HG02885 (cell line): Measurements from ENCODE around the gene GLI3.

Experiments
- ATAC-seq: cut with Tn5 transposase; IDR thresholded peaks from one replicate; pipeline ENCODE4 v1.9.1; 2021; ENCODE audit warnings: mild to moderate bottlenecking; ENCODE audit not compliant: unreplicated experiment, poor library complexity

The GLI3 gene

GRCh38 chr7:42017349-42017986 is 219.5 kb downstream of the GLI3 start:
- ATAC-seq = peak; percentile 53

DNA sequence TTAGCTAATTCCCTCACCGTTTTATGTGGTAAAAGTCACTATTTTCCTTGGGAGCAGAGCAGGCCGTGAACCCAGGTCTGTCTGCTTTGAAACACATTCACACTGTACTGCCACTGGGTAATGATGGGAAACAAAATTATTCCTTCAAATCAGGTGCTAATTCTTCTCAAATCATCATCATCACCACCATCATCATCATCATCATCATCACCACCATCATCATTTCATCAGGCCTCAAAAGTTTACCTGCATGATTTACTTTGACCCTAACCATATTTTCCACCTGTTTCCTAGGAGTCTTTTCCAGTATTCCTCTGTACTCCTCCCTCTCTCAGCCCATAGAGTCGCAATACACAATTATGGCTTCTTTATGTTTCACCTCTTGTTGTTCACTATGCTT is 220.5 kb downstream of the GLI3 start:
- no peak for ATAC-seq

GRCh38 chr7:42014625-42015618 is 222.1 kb downstream of the GLI3 start:
- peak; percentile 49 for ATAC-seq

DNA sequence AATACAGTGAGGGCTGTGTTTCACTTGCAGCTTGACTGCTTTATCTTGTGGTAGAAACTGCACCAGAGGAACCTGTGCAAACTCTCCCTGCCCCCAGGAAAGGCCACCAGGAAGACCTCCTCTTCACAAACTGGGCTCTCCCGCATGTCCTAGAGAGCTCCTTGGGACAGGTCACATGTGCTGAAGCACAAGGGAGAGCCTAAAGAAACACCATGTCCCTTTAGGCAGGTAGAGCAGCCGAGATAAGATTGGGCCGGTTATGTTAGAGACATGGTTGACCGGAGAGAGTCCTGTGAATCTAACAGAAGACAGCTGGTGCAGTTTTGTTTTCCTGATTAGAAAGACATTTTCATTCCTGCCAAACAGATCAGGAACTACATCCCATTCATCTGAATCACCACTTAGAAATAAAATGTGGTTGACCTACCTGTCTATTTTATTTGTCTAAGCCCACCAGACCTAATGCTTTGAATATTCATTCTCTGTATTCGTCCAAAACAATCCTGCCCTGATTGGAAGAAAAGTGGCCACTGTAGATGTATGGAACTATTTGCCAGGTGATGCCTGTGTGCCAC is 224.1 kb downstream of the GLI3 start:
- no peak for ATAC-seq

DNA sequence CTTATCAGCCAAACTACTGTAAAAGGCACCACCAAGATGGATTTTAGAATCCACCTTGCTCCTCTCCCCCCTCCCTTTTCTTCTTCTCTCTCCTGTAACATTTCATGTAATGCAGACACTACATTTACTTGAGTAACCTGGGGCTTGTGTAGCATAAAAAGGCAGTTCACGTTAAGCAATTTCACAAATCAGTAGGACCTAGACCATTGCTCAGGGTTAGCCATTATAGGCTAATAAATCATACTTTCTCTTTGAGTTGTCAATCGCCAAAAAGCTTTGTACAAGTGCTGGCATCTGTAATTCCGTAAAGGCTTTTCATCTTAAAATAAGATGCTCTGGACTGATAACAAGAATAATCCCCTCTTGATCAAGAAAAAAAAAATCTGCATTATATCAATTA is 224.7 kb downstream of the GLI3 start:
- no peak for ATAC-seq

DNA sequence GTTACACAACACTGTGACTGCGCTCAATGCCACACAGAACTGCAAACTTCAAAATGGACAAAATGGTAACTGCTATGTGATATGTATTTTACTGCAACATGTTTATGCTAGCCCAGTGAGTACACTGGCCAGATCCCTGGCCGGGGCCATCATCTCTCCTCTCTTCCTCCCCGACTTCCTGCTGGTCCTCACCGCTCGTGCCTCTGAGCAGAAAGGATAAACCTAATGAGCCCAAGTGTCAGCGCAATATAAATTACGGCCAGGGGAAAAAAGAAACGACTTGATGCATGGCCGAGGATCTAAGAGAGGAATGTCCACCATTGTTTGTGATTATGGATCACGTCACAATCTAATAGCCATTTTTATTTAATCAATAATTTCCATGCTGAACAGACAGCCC is 225.2 kb downstream of the GLI3 start:
- no peak for ATAC-seq

DNA sequence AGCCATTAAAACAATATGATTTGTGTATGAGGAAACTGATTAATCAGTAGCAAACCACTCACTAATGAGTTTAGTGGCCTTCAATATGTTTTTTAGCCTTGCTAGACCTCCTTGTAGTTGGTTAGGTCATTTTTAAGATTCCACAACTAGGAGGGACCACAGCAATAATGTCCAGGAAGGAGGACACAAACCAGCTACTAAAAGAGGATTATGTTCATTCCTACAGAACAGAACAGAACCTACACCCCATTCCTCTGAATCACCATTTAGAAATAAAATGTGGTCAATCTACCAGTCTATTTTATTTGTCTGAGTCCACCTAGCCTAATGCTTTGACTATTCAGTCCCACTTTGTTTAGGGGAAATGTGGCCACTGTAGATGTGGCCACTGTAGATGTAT is 226.3 kb downstream of the GLI3 start:
- no peak for ATAC-seq

- no peak for ATAC-seq
Observed at GRCh38 chr7:42006801-42007513, 230.1 kb downstream of the GLI3 start.

DNA sequence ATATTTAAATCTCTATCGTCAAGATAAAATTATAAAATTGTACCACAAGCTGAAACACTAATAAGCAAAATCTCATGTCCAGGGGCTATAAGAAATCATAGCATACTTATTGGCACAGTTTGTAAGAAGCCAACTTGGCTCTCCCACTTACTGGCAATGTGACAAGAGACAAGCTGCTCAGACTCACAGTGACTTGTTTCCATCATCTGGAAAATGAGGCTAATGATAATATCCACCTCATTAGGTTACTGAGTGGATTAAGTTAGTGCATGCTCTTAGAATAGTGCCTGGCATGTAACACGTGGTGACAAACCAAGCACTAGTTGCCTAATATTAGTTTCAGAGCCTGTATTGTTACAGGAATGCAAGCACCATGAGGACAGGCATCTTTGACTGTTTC is 234.4 kb downstream of the GLI3 start:
- ATAC-seq = no peak

- ATAC-seq = peak; percentile 76
Observed at GRCh38 chr7:41999736-42000283, 237.2 kb downstream of the GLI3 start.

GRCh38 chr7:41998041-41998440 is 239.0 kb downstream of the GLI3 start:
- no peak for ATAC-seq

GRCh38 chr7:41997151-41997550 is 239.9 kb downstream of the GLI3 start:
- ATAC-seq = no peak

GRCh38 chr7:41996381-41997035 is 240.5 kb downstream of the GLI3 start:
- ATAC-seq = no peak

- ATAC-seq = no peak
Observed at GRCh38 chr7:41995632-41996271, 241.3 kb downstream of the GLI3 start.

DNA sequence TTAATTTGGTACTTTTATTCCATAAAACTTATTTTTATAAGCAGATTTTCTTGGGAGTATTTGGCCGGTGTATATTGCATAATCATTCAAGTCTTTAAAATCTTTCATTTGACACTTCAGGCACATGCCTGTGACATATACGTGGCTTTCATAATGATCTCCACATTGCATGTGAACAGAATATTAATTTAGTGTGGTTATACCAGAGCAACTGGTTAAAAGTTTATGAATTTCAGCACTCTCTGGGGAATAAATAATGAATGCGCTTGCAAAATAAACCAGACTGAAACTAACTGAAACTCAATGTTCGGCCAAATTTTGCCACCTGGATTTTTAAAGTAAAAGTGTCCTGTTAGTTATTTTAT is 242.3 kb downstream of the GLI3 start:
- no peak for ATAC-seq

- no peak for ATAC-seq
Observed at GRCh38 chr7:41994036-41994745, 242.8 kb downstream of the GLI3 start.

- ATAC-seq = no peak
Observed at GRCh38 chr7:41992881-41993867, 243.8 kb downstream of the GLI3 start.

GRCh38 chr7:41984888-41985287 is 252.1 kb downstream of the GLI3 start:
- no peak for ATAC-seq
